NCI-H2196 (cell line): ENCODE results near the gene ENHO.
"Not testable (repeated sequence)": the region's sequence is repeated elsewhere in the genome, so short reads cannot be mapped to it uniquely, and the experiment has no call there.

Source experiments
- DNase-seq: peaks from one replicate; lab custom pipeline; 2025; ENCODE audit not compliant: unreplicated experiment; lab: John Stamatoyannopoulos, UW

Gene ENHO

GRCh38 chr9:34482746-34483145 lies 40.0 kb downstream of the ENHO start:
- DNase-seq = not testable (repeated sequence)

- not testable (repeated sequence) for DNase-seq
These were observed 41.2 kb downstream of the ENHO start for GRCh38 chr9:34481620-34482019.

- DNase-seq = no peak
These were observed 43.3 kb downstream of the ENHO start for GRCh38 chr9:34479431-34479866.

GRCh38 chr9:34477541-34477940 lies 45.2 kb downstream of the ENHO start:
- DNase-seq = no peak

- no peak for DNase-seq
These were observed 47.7 kb downstream of the ENHO start for GRCh38 chr9:34475097-34475496.
